RWPE1 (cell line): Measurements from ENCODE around the gene CBFA2T3.

Experiments used
- CTCF ChIA-PET: fragments of 350-600 bp; sonication (Branson Sonifier 250); formaldehyde crosslinking; extraction: SDS; loops from one replicate; lab custom pipeline; 2021; lab: Yijun Ruan, JAX
- POLR2A ChIA-PET: fragments of 400-600 bp; formaldehyde crosslinking; extraction: SDS; loops from one replicate; lab custom pipeline; 2020; ENCODE audit warnings: antibody characterized with exemption; ENCODE audit not compliant: low non-redundant PET; lab: Yijun Ruan, JAX
- DNase-seq: peaks from one replicate; pipeline ENCODE4 v3.0.0; 2012; ENCODE audit warnings: low spot score
- H3K27ac ChIP-seq: fragments of 450-650 bp; 2 replicates; pipeline ENCODE4 v1.5.1; 2017
- TF ChIP-seq, protein P1 (sequence below): fragments of 450-650 bp; conservative IDR thresholded peaks from 2 replicates; pipeline ENCODE4 v1.5.1; 2017; ENCODE audit warnings: low read depth, mild to moderate bottlenecking

CBFA2T3 gene

DNA sequence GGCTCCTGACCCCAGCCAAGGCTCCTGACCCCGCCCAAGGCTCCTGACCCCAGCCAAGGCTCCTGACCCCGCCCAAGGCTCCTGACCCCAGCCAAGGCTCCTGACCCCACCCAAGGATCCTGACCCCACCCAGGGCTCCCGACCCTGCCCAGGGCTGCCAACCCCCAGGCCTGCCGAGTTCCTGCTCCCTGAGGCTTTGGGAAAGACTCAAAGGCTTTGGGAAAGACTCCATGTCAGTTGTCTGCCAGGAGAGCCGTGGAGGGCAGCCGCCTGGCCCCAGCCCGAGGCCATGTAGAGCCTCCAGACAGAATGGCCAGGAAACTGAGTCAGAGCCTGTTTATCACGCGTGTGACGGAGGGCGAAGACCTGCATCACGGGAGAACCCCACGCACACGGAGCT lies 21.1 kb downstream of the CBFA2T3 start:
- ChIA-PET POLR2A (no interaction called here), CTCF (no interaction called here)
- TF ChIP-seq, protein P1, sequence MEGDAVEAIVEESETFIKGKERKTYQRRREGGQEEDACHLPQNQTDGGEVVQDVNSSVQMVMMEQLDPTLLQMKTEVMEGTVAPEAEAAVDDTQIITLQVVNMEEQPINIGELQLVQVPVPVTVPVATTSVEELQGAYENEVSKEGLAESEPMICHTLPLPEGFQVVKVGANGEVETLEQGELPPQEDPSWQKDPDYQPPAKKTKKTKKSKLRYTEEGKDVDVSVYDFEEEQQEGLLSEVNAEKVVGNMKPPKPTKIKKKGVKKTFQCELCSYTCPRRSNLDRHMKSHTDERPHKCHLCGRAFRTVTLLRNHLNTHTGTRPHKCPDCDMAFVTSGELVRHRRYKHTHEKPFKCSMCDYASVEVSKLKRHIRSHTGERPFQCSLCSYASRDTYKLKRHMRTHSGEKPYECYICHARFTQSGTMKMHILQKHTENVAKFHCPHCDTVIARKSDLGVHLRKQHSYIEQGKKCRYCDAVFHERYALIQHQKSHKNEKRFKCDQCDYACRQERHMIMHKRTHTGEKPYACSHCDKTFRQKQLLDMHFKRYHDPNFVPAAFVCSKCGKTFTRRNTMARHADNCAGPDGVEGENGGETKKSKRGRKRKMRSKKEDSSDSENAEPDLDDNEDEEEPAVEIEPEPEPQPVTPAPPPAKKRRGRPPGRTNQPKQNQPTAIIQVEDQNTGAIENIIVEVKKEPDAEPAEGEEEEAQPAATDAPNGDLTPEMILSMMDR, result no peak
- no peak overlapping the region for H3K27ac ChIP-seq
- no peak for DNase-seq

DNA sequence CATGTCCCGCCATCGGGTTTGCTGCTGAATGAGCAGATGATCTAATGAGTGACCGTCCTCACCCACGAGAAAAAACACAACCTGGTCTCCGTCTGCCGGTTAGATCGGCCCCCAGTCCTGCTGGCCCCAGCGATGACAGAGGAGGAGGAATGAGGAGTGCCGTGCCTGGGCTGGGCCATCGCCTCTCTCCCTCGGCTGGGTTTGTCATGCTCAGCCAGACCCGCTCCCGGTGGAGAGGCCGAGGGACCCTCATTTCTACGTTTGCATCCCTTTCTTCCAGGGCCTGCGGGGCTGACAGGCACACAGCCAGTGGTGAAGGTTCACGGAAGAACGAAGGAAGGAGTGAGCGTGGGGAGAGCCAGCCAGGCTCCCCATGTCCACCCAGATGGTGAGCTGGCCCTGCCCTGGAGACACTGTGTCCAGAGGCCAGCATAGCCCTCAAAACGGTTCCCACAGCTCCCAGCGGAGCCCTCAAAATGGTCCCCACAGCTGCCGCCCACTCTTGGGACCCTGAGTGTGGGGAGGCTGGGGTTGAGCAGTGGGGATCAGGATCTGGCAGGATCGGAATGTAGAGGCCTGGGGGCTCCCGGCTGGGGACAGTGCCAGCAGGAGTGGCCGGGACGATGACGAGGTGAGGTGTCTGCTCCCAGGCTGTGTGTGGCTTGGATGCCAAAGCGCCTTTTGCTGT lies 23.9 kb downstream of the CBFA2T3 start:
- TF ChIP-seq, protein P1, result no peak
- POLR2A ChIA-PET, result no interaction called here
- CTCF ChIA-PET, result no interaction called here
- no peak for DNase-seq
- no peak overlapping the region for H3K27ac ChIP-seq

DNA sequence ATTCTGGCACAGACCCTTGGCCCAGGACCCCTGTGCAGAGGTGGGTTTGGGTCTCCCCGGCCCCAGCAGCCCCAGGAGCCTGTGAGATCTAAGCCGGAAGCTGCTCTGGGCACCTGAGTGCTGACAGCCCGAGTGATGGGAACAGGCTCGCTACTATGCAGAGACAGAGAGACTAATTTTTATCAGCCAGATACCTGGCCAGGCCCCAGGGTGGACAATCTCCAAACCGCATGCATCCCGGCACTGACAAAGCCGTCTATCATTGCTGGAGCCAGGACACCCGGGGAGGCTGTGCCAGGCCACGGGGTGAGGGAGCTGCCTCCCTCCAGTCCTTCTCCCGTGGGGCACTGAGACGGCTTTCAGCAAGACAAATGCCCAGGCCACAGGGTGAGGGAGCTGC lies 25.0 kb downstream of the CBFA2T3 start:
- no peak for DNase-seq
- ChIA-PET POLR2A (no interaction called here), CTCF (interaction anchor here (0.6 kb wide), 1 partner anchor 11 kb away, joined by 4 read pairs; no protein-coding TSS in a partner anchor)
- TF ChIP-seq, protein P1, result no peak
- no peak overlapping the region for H3K27ac ChIP-seq

DNA sequence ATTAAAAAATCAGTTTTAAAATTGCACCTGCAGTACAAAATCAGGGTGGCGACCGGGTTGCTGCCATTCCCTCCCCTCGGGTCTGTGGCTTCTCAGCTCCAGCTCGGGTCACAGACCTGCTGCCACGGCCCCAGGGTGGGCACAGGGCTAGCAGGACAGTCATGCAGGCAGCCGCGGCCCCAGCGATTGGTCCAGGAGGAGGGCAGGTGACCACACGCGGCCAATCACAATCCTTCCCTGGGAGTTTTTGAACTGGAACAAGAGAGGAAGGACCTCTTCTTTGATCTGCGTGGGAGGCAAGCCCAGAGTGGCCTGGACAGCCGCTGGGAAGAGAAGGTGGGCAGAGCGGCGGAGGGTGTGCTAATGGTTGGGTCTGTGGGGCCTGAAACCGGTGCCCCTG lies 25.5 kb downstream of the CBFA2T3 start:
- CTCF ChIA-PET, result no interaction called here
- TF ChIP-seq, protein P1, result no peak
- POLR2A ChIA-PET, result no interaction called here
- no peak overlapping the region for H3K27ac ChIP-seq
- no peak for DNase-seq

DNA sequence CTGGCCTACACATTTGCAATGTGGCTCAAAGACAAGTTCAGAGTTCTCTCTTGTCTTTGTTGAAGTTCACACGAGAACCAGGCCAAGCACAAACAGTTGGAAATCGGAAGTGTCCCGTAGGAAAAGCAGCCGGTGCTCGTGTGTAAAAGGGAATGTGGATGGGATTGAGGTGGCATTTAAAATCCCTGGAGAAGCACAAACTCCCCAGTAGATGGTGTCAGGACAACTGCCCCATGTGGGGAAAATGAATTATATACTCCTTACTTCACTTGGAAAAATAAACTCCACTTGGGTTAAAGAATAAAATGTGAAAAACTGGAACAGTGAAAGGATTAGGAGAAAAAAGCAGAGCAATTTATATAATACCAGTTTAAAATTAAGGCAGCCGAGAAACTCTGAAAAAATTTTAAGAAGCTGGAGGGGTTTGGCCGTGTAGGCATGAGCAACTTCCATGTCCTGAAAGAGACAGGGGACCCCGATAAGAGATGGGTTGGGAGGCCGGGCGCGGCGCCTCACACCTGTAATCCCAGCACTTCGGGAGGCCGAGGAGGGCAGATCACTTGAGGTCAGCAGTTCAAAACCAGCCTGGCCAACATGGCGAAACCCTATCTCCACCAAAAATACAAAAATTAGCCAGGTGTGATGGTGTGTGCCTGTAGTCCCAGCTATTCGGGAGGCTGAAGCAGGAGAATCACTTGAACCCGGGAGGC lies 28.1 kb downstream of the CBFA2T3 start:
- DNase-seq, result peak; percentile 16
- no peak overlapping the region for H3K27ac ChIP-seq
- CTCF ChIA-PET, result interaction anchor here (0.7 to 1.5 kb wide), 3 partner anchors 20 to 44 kb away, joined by 3 to 9 read pairs (median 3); no protein-coding TSS in a partner anchor

DNA sequence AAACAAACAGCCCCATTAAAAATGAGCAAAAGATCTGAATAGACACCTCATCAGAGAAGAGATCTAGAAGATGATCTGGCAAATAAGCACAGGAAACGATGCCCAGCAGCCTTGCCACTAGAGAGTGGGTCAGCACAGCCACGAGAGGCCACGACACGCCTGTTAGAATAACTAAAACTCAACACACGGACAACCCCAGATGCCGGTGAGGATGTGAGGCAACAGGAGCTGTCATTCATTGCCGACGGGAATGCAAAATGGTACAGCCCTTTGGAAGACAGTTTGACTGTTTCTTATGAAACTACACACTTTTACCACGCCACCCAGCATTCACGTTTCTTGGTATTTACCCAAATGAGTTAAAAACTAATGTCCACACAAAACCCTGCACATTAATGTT lies 31.5 kb downstream of the CBFA2T3 start:
- ChIA-PET POLR2A (no interaction called here), CTCF (interaction anchor here (0.7 kb wide), 1 partner anchor 45 kb away, joined by 4 read pairs; no protein-coding TSS in a partner anchor)
- no peak overlapping the region for H3K27ac ChIP-seq
- TF ChIP-seq, protein P1, result no peak
- no peak for DNase-seq

More for the DNA sequence above, 28.1 kb downstream of the CBFA2T3 start:
- TF ChIP-seq, protein P1, result no peak
- POLR2A ChIA-PET, result no interaction called here
